Hippocampal formation (tissue), 2 donors: Measurements from ENCODE around the gene PXMP2.

Experiments used
- DNase-seq, 2 donors: peaks; one replicate each; lab custom pipeline; 2025; lab: John Stamatoyannopoulos, UW

Gene PXMP2

GRCh38 chr12:132723015-132723763 lies 35.8 kb downstream of the PXMP2 start:
- DNase-seq, result no peak

- DNase-seq, result no peak
These were observed 36.4 kb downstream of the PXMP2 start for GRCh38 chr12:132723764-132724140.

- no peak for DNase-seq
These were observed 37.3 kb downstream of the PXMP2 start for GRCh38 chr12:132724506-132725241.

- DNase-seq, result no peak
These were observed 39.0 kb downstream of the PXMP2 start for GRCh38 chr12:132726386-132726785.

GRCh38 chr12:132727091-132727794 lies 39.9 kb downstream of the PXMP2 start:
- no peak for DNase-seq

GRCh38 chr12:132728502-132728901 lies 41.1 kb downstream of the PXMP2 start:
- DNase-seq, result no peak

GRCh38 chr12:132729541-132730320 lies 42.3 kb downstream of the PXMP2 start:
- DNase-seq, result no peak

GRCh38 chr12:132730353-132730752 lies 43.0 kb downstream of the PXMP2 start:
- no peak for DNase-seq

- DNase-seq, result no peak
These were observed 44.2 kb downstream of the PXMP2 start for GRCh38 chr12:132731574-132731973.

- DNase-seq, result no peak
These were observed 46.8 kb downstream of the PXMP2 start for GRCh38 chr12:132734206-132734605.

GRCh38 chr12:132735496-132735895 lies 48.1 kb downstream of the PXMP2 start:
- DNase-seq, result no peak

- no peak for DNase-seq
These were observed 49.0 kb downstream of the PXMP2 start for GRCh38 chr12:132736378-132736777.

- no peak for DNase-seq
These were observed 49.5 kb downstream of the PXMP2 start for GRCh38 chr12:132736913-132737312.

- DNase-seq, result no peak
These were observed 52.4 kb downstream of the PXMP2 start for GRCh38 chr12:132739600-132740312.

GRCh38 chr12:132740313-132740646 lies 52.9 kb downstream of the PXMP2 start:
- no peak for DNase-seq

GRCh38 chr12:132740652-132741051 lies 53.3 kb downstream of the PXMP2 start:
- DNase-seq, result no peak

GRCh38 chr12:132741620-132742019 lies 54.2 kb downstream of the PXMP2 start:
- DNase-seq, result no peak

GRCh38 chr12:132743831-132744230 lies 56.4 kb downstream of the PXMP2 start:
- no peak for DNase-seq

- DNase-seq, result no peak
These were observed 59.2 kb downstream of the PXMP2 start for GRCh38 chr12:132746613-132747012.

- no peak for DNase-seq
These were observed 60.0 kb downstream of the PXMP2 start for GRCh38 chr12:132747395-132747794.

GRCh38 chr12:132747896-132748295 lies 60.5 kb downstream of the PXMP2 start:
- DNase-seq, result no peak

GRCh38 chr12:132748319-132748718 lies 60.9 kb downstream of the PXMP2 start:
- no peak for DNase-seq
